Neural cell (in vitro differentiated cells): Measurements from ENCODE around the gene TPRG1.

Source experiments
- EP300 ChIP-seq: fragments of 450-650 bp; conservative IDR thresholded peaks from 2 replicates; pipeline ENCODE4 v1.6.1; 2014; ENCODE audit warnings: antibody characterized with exemption, mild to moderate bottlenecking, moderate library complexity; ENCODE audit not compliant: poor library complexity, severe bottlenecking
- TAF1 ChIP-seq: IDR thresholded peaks from 2 replicates; pipeline ENCODE4 v1.6.1; 2012; ENCODE audit warnings: low read depth
- TF ChIP-seq, protein P1 (sequence below): fragments of 450-650 bp; IDR thresholded peaks from 2 replicates; pipeline ENCODE4 v1.5.1; 2014; ENCODE audit warnings: antibody characterized with exemption, mild to moderate bottlenecking, moderate library complexity; ENCODE audit not compliant: poor library complexity, severe bottlenecking

DNA sequence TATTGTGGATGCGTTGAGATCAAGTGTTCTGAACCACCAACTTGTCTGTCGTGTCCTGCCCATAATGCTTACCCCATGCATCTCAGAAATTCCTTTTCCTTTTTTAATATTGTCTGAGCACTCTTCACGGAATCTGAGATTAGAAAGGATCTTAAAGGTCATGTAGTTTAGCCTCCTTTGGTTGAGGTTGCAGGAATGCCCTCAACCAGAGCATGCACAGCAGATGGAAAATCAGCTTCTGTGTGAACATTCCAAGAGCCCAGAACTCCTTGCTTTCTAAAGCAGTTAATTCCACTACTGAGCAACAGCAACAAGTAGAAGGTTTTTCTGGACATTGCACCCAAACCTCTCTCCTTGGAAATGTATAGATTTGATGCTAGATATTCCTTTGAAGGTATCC, 153.7 kb downstream of the TPRG1 start:
- TF ChIP-seq, protein P1, sequence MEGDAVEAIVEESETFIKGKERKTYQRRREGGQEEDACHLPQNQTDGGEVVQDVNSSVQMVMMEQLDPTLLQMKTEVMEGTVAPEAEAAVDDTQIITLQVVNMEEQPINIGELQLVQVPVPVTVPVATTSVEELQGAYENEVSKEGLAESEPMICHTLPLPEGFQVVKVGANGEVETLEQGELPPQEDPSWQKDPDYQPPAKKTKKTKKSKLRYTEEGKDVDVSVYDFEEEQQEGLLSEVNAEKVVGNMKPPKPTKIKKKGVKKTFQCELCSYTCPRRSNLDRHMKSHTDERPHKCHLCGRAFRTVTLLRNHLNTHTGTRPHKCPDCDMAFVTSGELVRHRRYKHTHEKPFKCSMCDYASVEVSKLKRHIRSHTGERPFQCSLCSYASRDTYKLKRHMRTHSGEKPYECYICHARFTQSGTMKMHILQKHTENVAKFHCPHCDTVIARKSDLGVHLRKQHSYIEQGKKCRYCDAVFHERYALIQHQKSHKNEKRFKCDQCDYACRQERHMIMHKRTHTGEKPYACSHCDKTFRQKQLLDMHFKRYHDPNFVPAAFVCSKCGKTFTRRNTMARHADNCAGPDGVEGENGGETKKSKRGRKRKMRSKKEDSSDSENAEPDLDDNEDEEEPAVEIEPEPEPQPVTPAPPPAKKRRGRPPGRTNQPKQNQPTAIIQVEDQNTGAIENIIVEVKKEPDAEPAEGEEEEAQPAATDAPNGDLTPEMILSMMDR: no peak
- TF ChIP-seq TAF1: no peak
- no peak for TF ChIP-seq EP300
